WTC11 (cell line): ENCODE results near the gene RPS21. TPM values are rescaled to one million over a fixed set of nuclear protein-coding genes. Genes with fewer than 3 reads are reported as not detected.

Experiments
- ATAC-seq: fragments of 200-7000 bp; cut with Tn5 transposase; 2 replicates; pipeline ENCODE4 v1.10.0; 2021; ENCODE audit warnings: mild to moderate bottlenecking, moderate library complexity
- CTCF ChIA-PET: fragments of 300-600 bp; sonication (Branson Sonifier 250); formaldehyde crosslinking; loops from one replicate; lab custom pipeline; 2021; ENCODE audit warnings: antibody characterized with exemption; lab: Charles Lee
- POLR2A ChIA-PET: fragments of 350-600 bp; sonication (Branson Sonifier 250); formaldehyde crosslinking; loops from one replicate; lab custom pipeline; 2021; ENCODE audit warnings: antibody characterized with exemption; lab: Charles Lee
- DNase-seq: peaks from one replicate; pipeline ENCODE4 v3.0.0; 2021; ENCODE audit warnings: low spot score
- H3K27ac Mint-ChIP-seq: 2 replicates; pipeline ENCODE4 v1.8.0; 2021; ENCODE audit warnings: mixed read lengths
- H3K27me3 Mint-ChIP-seq: 2 replicates; pipeline ENCODE4 v1.8.0; 2021; ENCODE audit warnings: low read depth, mild to moderate bottlenecking, moderate library complexity, mixed read lengths
- H3K36me3 Mint-ChIP-seq: 2 replicates; pipeline ENCODE4 v1.8.0; 2021; ENCODE audit warnings: mixed read lengths
- H3K4me1 Mint-ChIP-seq: 2 replicates; pipeline ENCODE4 v1.8.0; 2022; ENCODE audit warnings: mixed read lengths
- H3K4me3 Mint-ChIP-seq: 2 replicates; pipeline ENCODE4 v1.8.0; 2021; ENCODE audit warnings: mild to moderate bottlenecking, moderate library complexity, mixed read lengths
- H3K9me3 Mint-ChIP-seq: 2 replicates; pipeline ENCODE4 v1.8.0; 2021; ENCODE audit warnings: mixed read lengths
- AR ChIP-seq: fragments of 250-450 bp; sonication (Bioruptor Pico); IDR thresholded peaks from 2 replicates; pipeline ENCODE4 v1.9.0; 2021; ENCODE audit warnings: mild to moderate bottlenecking
- CREB1 ChIP-seq: sonication (generic); formaldehyde crosslinking; IDR thresholded peaks from 2 replicates; pipeline ENCODE4 v1.8.0; 2023; ENCODE audit warnings: mild to moderate bottlenecking, missing genetic modification reagents
- CREM ChIP-seq: sonication (generic); formaldehyde crosslinking; IDR thresholded peaks from 2 replicates; pipeline ENCODE4 v1.8.1; 2022; ENCODE audit warnings: mild to moderate bottlenecking, missing genetic modification reagents, moderate library complexity
- GRHL2 ChIP-seq: fragments of 250-450 bp; sonication (Bioruptor Pico); IDR thresholded peaks from 2 replicates; pipeline ENCODE4 v1.8.0; 2022; ENCODE audit warnings: mild to moderate bottlenecking, moderate library complexity; ENCODE audit not compliant: insufficient replicate concordance, severe bottlenecking
- KAT7 ChIP-seq: sonication (generic); formaldehyde crosslinking; IDR thresholded peaks from 2 replicates; pipeline ENCODE4 v1.8.1; 2023; ENCODE audit warnings: missing genetic modification reagents, mild to moderate bottlenecking, borderline replicate concordance
- NR3C1 ChIP-seq: sonication (generic); formaldehyde crosslinking; conservative IDR thresholded peaks from 2 replicates; pipeline ENCODE4 v1.8.1; 2023; ENCODE audit warnings: low read depth, mild to moderate bottlenecking, missing genetic modification reagents
- OVOL2 ChIP-seq: fragments of 250-450 bp; sonication (Bioruptor Pico); IDR thresholded peaks from 2 replicates; pipeline ENCODE4 v1.9.0; 2021; ENCODE audit warnings: mild to moderate bottlenecking, borderline replicate concordance
- RORB ChIP-seq: fragments of 250-450 bp; sonication (Bioruptor Pico); IDR thresholded peaks from 2 replicates; pipeline ENCODE4 v1.9.0; 2021; ENCODE audit warnings: mild to moderate bottlenecking
- SMAD3 ChIP-seq: sonication (generic); formaldehyde crosslinking; IDR thresholded peaks from 2 replicates; pipeline ENCODE4 v1.8.0; 2022; ENCODE audit warnings: missing genetic modification reagents, mild to moderate bottlenecking, borderline replicate concordance
- SMAD4 ChIP-seq: sonication (generic); formaldehyde crosslinking; IDR thresholded peaks from 2 replicates; pipeline ENCODE4 v1.8.0; 2022; ENCODE audit warnings: mild to moderate bottlenecking, missing genetic modification reagents
- SOX15 ChIP-seq: fragments of 250-450 bp; sonication (Bioruptor Pico); IDR thresholded peaks from 2 replicates; pipeline ENCODE4 v1.9.0; 2021; ENCODE audit warnings: mild to moderate bottlenecking
- ZBTB43 ChIP-seq: sonication (generic); formaldehyde crosslinking; IDR thresholded peaks from 2 replicates; pipeline ENCODE4 v1.8.1; 2023; ENCODE audit warnings: mild to moderate bottlenecking, missing genetic modification reagents
- ZNF263 ChIP-seq: sonication (generic); formaldehyde crosslinking; IDR thresholded peaks from 2 replicates; pipeline ENCODE4 v1.8.1; 2022; ENCODE audit warnings: low read depth, mild to moderate bottlenecking, moderate library complexity, missing genetic modification reagents
- ZNF317 ChIP-seq: sonication (generic); formaldehyde crosslinking; IDR thresholded peaks from 2 replicates; pipeline ENCODE4 v1.8.1; 2023; ENCODE audit warnings: low read depth, mild to moderate bottlenecking, moderate library complexity, missing genetic modification reagents, borderline replicate concordance
- ZNF512 ChIP-seq: sonication (generic); formaldehyde crosslinking; IDR thresholded peaks from 2 replicates; pipeline ENCODE4 v1.8.1; 2022; ENCODE audit warnings: missing genetic modification reagents, borderline replicate concordance
- total RNA-seq: library from RNA; stranded (reverse); gene quantifications from 3 replicates; pipeline ENCODE4 v1.2.3, GENCODE V29; 2021

RPS21 gene
- total RNA-seq, 1 experiment from 2014 or later: 2,016 TPM

GRCh38 chr20:62413025-62413570, 26.2 kb downstream of the RPS21 start:
- DNase-seq: no peak
- no peak overlapping the region for H3K27ac Mint-ChIP-seq
- TF ChIP-seq ZBTB43 (CRISPR knock-in tag): no peak
- no peak for TF ChIP-seq NR3C1 (CRISPR knock-in tag)
- TF ChIP-seq KAT7: no peak
- TF ChIP-seq SOX15 (CRISPR knock-in tag): no peak
- no peak for TF ChIP-seq SMAD3
- TF ChIP-seq ZNF317 (CRISPR knock-in tag): no peak
- TF ChIP-seq ZNF263 (CRISPR knock-in tag): no peak
- no peak for TF ChIP-seq AR (CRISPR knock-in tag)
- no peak for TF ChIP-seq OVOL2
- no peak for TF ChIP-seq CREM (CRISPR knock-in tag)
- no peak for TF ChIP-seq SMAD4 (CRISPR knock-in tag)
- TF ChIP-seq GRHL2 (CRISPR knock-in tag): no peak
- TF ChIP-seq, all 79 proteins: peak for 0
- ATAC-seq: no peak
- Mint-ChIP-seq H3K36me3 (no peaks in the 10 kb centered on the region), H3K27me3 (peaks cover 5% of the 10 kb centered on the region), H3K9me3 (no peaks in the 10 kb centered on the region), H3K4me3 (no peak overlapping the region), H3K4me1 (no peaks in the 10 kb centered on the region)
- CTCF ChIA-PET: interaction anchor here (1.0 to 1.6 kb wide), 3 partner anchors 12 to 383 kb away, joined by 3 to 5 read pairs (median 3); partner anchors contain the start of gene MRGBP
- POLR2A ChIA-PET: no interaction called here

GRCh38 chr20:62413896-62414481, 27.1 kb downstream of the RPS21 start:
- Mint-ChIP-seq H3K36me3 (no peaks in the 10 kb centered on the region), H3K9me3 (no peaks in the 10 kb centered on the region), H3K4me1 (no peaks in the 10 kb centered on the region), H3K27me3 (peaks cover 5% of the 10 kb centered on the region), H3K27ac (no peak overlapping the region), H3K4me3 (no peak overlapping the region)
- TF ChIP-seq SOX15 (CRISPR knock-in tag) (no peak), CREM (CRISPR knock-in tag) (no peak), ZNF512 (CRISPR knock-in tag) (no peak), RORB (CRISPR knock-in tag) (no peak), CREB1 (CRISPR knock-in tag) (no peak)
- ChIA-PET POLR2A (no interaction called here), CTCF (interaction anchor here (0.6 to 1.8 kb wide), 18 partner anchors 9 to 382 kb away, joined by 3 to 6 read pairs (median 4); partner anchors contain the start of genes MRGBP and RBBP8NL)
- DNase-seq (peak; percentile 60), ATAC-seq (peak; percentile 65)
